NOMO-1 treated with DMSO at 0.1 percent for 48 hours (cell line): ENCODE data around the gene MAP3K5.
"Not testable (repeated sequence)": the region's sequence is repeated elsewhere in the genome, so short reads cannot be mapped to it uniquely, and the experiment has no call there.

Source experiments
- DNase-seq: peaks from one replicate; lab custom pipeline; 2025; ENCODE audit not compliant: unreplicated experiment; lab: John Stamatoyannopoulos, UW

MAP3K5 gene

GRCh38 chr6:136693090-136693489, 99.2 kb downstream of the MAP3K5 start:
- no peak for DNase-seq

DNA sequence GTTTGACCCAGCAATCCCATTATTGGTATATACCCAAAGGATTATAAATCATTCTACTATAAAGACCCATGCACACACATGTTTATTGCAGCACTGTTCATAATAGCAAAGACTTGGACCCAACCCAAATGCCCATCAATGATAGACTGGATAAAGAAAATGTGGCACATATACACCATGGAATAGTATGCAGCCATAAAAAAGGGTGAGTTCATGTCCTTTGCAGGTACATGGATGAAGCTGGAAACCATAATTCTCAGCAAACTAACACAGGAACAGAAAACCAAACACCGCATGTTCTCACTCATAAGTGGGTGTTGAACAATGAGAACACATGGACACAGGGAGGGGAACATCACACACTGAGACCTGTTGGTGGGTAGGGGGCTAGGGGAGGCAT, 104.4 kb downstream of the MAP3K5 start:
- DNase-seq, result not testable (repeated sequence)

- no peak for DNase-seq
Observed at GRCh38 chr6:136685540-136686108, 106.7 kb downstream of the MAP3K5 start.

- DNase-seq, result no peak
Observed at GRCh38 chr6:136684466-136684865, 107.8 kb downstream of the MAP3K5 start.

DNA sequence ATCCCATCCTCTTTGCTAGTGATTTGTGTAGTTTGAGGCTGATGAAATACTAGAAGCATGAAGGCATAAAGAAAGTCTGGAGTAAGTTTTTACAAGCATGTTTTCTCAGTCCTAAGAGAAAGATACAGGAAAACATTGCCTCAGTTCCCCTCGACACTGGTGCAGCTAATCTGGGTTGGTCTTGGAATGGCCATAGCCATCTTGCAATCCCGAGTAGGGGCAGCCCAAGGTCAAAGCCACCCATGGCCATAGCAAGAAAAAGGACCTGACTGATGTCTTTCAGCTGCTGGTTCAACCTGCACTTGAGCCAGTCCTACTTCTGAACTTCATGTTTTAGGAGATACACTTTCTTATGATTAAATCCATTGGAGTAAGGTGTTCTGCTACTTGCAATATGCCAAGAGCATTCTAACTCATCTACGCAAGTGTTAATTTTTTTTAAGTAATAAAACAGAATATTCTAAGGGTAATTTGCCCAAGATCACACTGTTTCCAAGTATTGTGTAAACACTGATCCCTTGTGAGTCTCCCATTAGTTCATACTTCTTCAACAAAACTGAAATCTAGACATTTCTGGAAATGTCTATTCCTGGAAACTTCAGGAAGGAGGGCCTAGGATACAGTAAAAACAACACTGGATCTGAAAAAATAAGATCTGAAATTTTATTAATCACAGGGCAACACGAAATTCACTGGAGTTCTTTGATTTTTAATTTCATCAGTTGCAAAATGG, 108.9 kb downstream of the MAP3K5 start:
- no peak for DNase-seq

DNA sequence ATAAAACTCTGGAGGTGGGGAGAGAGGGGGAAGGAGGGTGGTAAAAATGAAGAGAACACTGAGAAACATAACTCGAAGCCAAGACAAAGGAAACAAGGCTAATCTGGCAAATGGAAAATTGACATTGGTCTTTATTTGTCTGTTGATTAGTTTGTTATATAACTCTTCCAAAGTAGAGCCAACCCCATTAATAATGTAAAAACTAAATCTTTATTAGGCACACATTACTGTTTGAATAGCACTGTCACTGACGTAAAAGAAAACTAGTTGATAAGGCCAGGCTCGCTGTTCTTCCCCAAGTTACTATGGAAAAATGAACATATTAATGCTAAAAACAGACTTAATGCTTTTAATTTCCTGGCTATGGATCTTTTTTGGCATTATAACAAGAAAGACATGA, 110.0 kb downstream of the MAP3K5 start:
- no peak for DNase-seq

DNA sequence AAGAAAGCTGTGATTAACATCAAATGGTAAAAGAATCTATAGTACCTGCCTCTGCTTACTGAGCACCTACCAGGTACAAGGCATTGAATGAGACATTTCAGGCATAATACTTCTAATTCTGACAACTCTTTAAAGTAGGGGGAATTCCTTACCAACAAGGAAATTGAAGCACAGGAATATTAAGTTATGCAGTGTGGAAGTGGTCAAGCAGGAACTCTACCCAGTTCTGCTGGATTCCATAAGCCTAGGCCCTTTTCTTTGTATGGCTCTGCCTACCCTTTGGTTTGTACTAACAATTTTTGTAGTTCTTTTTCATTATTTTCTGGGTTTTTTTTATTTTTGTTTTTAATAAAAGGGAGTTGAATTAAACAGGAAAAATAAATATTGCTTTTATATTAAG, 114.5 kb downstream of the MAP3K5 start:
- DNase-seq, result no peak

GRCh38 chr6:136677344-136677743, 114.9 kb downstream of the MAP3K5 start:
- DNase-seq, result no peak

DNA sequence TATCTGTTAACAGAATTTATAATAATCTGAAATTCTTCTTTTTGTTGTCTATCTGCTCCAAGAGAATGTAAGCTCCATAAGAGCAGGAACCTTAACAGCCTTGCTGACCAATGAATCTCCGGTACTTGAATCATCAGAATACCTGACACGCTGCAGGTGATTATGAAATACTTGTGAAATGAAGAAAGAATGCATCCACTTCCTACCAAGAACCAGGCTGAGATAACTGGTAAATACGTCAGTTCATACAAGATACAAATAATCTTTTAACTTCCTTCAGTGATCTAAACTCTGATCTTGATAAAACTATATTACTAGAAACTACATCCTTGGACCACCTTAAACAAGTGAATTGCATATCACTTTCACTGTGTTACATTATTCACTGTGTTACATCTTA, 116.2 kb downstream of the MAP3K5 start:
- DNase-seq, result no peak

- DNase-seq, result no peak
Observed at GRCh38 chr6:136673571-136673970, 118.7 kb downstream of the MAP3K5 start.

- DNase-seq, result no peak
Observed at GRCh38 chr6:136672144-136672543, 120.1 kb downstream of the MAP3K5 start.

- DNase-seq, result no peak
Observed at GRCh38 chr6:136669299-136669699, 123.0 kb downstream of the MAP3K5 start.

GRCh38 chr6:136668571-136668970, 123.7 kb downstream of the MAP3K5 start:
- no peak for DNase-seq

GRCh38 chr6:136666041-136666440, 126.2 kb downstream of the MAP3K5 start:
- no peak for DNase-seq

DNA sequence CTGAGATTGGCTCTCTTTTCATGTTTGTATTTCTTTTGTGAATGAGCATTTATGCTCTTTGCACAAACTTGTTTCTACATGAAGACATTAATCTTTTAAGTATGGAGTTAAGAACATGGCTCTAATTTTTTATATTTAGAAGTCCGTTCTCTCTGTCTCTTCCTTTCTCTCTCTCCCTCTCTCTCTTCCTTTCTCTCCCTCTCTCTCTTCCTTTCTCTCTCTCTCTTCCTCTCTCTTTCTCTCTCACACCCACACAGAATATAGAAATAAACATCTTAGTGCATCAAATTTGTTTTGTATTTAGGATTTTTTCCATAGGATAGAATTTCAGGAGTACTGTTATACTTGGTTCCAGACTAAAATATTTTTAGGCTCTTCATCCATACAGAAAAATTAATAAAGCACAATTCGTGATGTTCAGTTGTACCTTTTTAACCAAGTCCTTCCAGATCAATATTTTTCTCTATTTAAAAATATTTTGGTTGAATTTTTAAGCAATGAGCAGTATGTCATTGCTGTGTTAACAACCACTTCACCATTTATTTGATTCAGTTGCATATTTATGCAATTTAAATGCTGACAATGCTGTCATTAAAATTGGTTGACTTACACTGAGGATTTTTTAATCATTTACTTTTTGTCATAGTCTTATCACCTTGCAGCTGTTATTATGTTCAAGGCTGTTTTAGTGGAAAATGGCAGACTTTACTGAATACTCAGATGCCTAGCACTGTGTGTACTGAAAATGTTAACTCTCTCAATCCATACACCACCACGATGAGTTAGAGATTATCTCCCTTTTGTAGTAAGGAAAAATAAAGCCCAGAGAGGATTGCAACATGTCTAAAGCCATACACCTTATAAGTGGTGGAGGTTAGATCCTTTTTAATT, 129.7 kb downstream of the MAP3K5 start:
- no peak for DNase-seq

DNA sequence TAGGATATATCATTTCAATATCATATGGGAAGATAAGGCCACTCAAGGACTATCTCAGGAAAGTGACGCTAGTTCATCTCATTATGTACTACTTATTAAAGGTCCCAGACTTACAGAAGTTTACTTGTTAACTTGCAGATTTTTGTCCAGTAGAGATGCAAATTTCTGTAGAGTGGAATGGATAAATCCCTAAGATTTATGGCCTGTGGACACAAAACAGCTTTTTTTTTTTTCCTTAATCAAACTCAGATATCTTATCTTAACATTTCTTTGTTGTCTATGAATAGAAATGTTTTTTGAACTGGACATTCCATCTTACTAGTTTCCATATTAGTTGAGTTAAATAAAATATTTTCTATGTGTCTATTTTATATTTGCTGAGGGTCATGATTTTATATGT, 131.6 kb downstream of the MAP3K5 start:
- no peak for DNase-seq

DNA sequence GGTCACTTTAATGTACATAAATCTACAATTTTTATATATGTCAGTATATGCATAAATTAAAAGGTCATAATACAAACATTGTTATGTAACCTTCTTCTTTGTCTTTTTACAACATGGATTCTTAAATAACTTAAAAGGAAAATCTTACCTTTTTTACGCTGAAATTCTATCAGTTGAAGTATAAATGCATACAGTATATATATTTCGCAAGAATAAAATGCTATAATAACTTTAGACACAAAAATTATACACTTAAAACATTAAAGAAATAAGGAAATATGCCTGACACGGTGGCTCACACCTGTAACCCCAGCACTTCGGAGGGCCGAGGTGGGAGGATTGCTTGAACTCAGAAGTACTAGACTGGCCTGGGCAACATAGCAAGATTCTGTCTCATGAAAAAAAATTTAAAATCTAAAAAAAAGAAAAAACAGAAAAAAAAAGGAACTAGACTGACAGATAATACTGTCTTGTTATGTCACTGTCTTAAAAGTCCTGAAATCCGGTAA, 132.2 kb downstream of the MAP3K5 start:
- no peak for DNase-seq

DNA sequence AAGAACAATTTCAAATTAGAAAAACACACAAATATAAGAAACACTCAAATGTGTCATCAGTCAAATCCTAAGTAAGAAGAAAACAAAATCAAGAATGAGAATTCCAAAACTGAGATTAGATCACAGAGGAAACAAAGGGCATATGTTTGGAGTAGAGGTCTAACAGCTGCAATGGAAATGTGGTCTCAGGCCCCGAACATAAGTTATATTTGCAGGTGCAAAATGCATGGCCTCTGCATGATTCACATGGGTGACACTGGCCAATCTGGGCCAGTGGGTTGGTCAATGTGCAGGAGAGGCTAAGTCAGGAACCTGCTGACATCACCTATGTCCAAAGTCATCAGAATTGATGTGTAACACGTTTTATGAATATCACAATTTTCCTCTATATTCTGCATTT, 133.6 kb downstream of the MAP3K5 start:
- no peak for DNase-seq

DNA sequence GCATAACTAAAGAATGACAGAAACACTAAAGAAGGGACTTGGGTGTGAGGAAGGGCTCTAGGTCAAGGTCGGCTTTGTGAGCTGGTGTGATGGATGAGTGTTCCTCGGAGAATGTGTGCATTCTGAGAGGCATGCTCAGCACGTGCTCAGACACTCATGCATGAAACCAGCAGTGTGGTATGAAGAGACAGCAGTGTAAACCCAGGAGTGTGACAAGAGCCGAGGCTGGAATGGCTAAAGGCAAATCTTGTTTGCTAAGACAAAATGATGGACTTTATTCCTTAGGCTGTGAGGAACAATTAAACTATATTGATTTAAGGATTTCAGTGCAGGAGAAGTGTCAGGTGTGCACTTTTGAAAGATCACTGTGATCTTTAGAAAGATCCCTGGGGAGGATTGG, 134.6 kb downstream of the MAP3K5 start:
- DNase-seq, result no peak

DNA sequence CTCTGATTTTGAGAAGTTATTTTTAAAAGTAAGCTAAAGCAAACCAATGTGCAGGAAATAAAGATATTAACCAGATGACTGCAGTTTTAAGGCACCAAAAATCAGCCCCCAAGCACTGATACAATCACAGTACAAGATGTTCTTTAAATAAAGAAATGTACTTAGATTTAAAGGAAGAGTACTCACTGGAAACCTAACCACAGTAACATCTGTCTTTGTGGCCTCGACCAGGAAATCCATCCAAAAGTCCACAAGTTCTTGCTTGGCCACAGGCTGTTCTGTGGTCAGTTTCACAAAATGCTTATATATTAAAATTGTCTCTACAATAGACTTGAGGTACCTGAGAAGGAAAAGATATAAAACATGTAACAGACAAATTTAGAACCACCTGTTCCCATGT, 136.2 kb downstream of the MAP3K5 start:
- DNase-seq, result no peak

- no peak for DNase-seq
Observed at GRCh38 chr6:136655239-136656014, 136.8 kb downstream of the MAP3K5 start.
